GM23338 (cell line): ENCODE data around the gene SLC6A7.

Experiments used
- CREB1 ChIP-seq: fragments of 250-450 bp; sonication (Bioruptor Pico); IDR thresholded peaks from 2 replicates; pipeline ENCODE4 v1.5.0; 2020; ENCODE audit warnings: low read depth, mild to moderate bottlenecking, moderate library complexity
- CTCF ChIP-seq, 2 experiments: fragments of 200-600 bp in 1 of 2; sonication (generic) in 1 of 2; conservative IDR thresholded peaks; 2 replicates each; pipeline versions ENCODE4 v1.5.1 to v1.6.1; 2016 to 2017; ENCODE audit warnings: antibody characterized with exemption in 2 of 2, low read depth in 2 of 2, mild to moderate bottlenecking in 2 of 2, moderate library complexity in 1 of 2
- ETS1 ChIP-seq: IDR thresholded peaks from 2 replicates; pipeline ENCODE4 v1.6.1; 2016; ENCODE audit warnings: antibody characterized with exemption
- EZH2 ChIP-seq: fragments of 200-600 bp; sonication (generic); IDR thresholded peaks from one replicate; pipeline ENCODE4 v1.8.0; 2017; ENCODE audit warnings: antibody characterized with exemption, mild to moderate bottlenecking, low read depth; ENCODE audit not compliant: unreplicated experiment
- EZH2phosphoT487 ChIP-seq: fragments of 200-600 bp; sonication (generic); IDR thresholded peaks from one replicate; pipeline ENCODE4 v1.8.1; 2018; ENCODE audit warnings: antibody characterized with exemption; ENCODE audit not compliant: unreplicated experiment
- JUNB ChIP-seq: IDR thresholded peaks from one replicate; pipeline ENCODE4 v1.6.1; 2016; ENCODE audit warnings: antibody characterized with exemption; ENCODE audit not compliant: unreplicated experiment
- NANOG ChIP-seq: IDR thresholded peaks from 2 replicates; pipeline ENCODE4 v1.6.1; 2016; ENCODE audit warnings: antibody characterized with exemption, borderline replicate concordance
- POLR2AphosphoS5 ChIP-seq: IDR thresholded peaks from 2 replicates; pipeline ENCODE4 v1.6.1; 2016; ENCODE audit warnings: antibody characterized with exemption, low read depth
- REST ChIP-seq: IDR thresholded peaks from one replicate; pipeline ENCODE4 v1.6.1; 2018; ENCODE audit warnings: antibody characterized with exemption; ENCODE audit not compliant: unreplicated experiment
- STAT1 ChIP-seq: IDR thresholded peaks from one replicate; pipeline ENCODE4 v1.6.1; 2016; ENCODE audit warnings: antibody characterized with exemption; ENCODE audit not compliant: unreplicated experiment
- ZNF114 ChIP-seq: fragments of 250-450 bp; sonication (Bioruptor Pico); IDR thresholded peaks from 2 replicates; pipeline ENCODE4 v1.5.0; 2020; ENCODE audit warnings: mild to moderate bottlenecking, moderate library complexity
- ZNF331 ChIP-seq: fragments of 250-450 bp; sonication (Bioruptor Pico); IDR thresholded peaks from 2 replicates; pipeline ENCODE4 v1.5.0; 2020; ENCODE audit warnings: low read depth, mild to moderate bottlenecking, moderate library complexity
- ZNF462 ChIP-seq: fragments of 250-450 bp; sonication (Bioruptor Pico); IDR thresholded peaks from 2 replicates; pipeline ENCODE4 v1.5.0; 2020; ENCODE audit warnings: mild to moderate bottlenecking, moderate library complexity

- TF ChIP-seq CTCF (conservative IDR thresholded peaks at IDR 0.05; ENCODE audit: low read depth in 2 of 2) (no peak), POLR2AphosphoS5 (no peak), EZH2 (no peak), ETS1 (no peak), ZNF331 (no peak), JUNB (no peak), CREB1 (no peak), EZH2phosphoT487 (no peak), STAT1 (no peak), REST (no peak), ZNF114 (CRISPR knock-in tag) (no peak), NANOG (no peak), ZNF462 (no peak)
Observed at GRCh38 chr5:150222906-150223305, 33.0 kb downstream of the SLC6A7 start.
